NCI-H187 treated with DMSO at 0.1 percent for 48 hours (cell line): ENCODE measurements around the gene APOA1.
"Not testable (repeated sequence)": the region's sequence is repeated elsewhere in the genome, so short reads cannot be mapped to it uniquely, and the experiment has no call there.

Experiments
- DNase-seq: peaks from one replicate; lab custom pipeline; 2025; lab: John Stamatoyannopoulos, UW

The APOA1 gene

GRCh38 chr11:116813781-116814471 is 23.5 kb downstream of the APOA1 start:
- DNase-seq: no peak

GRCh38 chr11:116813170-116813569 is 24.3 kb downstream of the APOA1 start:
- DNase-seq: no peak

DNA sequence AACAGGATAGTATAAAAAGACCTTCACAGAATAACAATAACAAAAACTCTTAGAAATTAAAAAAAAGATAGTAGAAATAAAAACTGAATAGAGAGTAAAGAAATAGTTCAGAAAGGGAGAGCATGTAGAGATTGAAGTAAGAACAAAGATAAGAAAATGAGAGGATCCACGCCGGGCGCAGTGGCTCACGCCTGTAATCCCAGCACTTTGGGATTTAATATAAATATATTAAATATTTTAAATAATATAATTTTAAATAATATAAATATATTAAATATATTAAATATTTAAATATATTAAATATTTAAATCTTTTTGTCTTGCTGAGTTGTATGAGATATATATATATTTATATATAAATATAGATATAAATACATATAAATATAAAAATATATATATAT is 25.3 kb downstream of the APOA1 start:
- DNase-seq: no peak

DNA sequence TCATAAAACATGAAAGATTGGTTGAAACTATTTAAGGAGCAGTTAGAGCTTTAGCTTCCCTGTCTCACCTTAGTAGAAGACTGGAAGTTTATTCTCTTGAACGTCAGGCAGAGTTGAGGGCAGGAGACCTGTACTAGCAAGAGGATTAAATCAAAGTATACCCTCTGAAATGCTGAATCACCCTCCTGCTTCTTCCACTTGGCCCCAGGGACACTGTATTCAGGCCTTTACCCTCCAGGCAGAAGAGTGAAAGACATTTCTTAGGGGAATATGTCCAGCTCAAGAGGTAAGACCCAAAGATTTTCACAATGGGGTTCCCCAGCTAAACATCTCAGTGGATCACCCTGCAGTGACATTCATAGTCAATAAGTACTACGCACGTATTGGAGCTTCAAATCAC is 26.2 kb downstream of the APOA1 start:
- DNase-seq: no peak

DNA sequence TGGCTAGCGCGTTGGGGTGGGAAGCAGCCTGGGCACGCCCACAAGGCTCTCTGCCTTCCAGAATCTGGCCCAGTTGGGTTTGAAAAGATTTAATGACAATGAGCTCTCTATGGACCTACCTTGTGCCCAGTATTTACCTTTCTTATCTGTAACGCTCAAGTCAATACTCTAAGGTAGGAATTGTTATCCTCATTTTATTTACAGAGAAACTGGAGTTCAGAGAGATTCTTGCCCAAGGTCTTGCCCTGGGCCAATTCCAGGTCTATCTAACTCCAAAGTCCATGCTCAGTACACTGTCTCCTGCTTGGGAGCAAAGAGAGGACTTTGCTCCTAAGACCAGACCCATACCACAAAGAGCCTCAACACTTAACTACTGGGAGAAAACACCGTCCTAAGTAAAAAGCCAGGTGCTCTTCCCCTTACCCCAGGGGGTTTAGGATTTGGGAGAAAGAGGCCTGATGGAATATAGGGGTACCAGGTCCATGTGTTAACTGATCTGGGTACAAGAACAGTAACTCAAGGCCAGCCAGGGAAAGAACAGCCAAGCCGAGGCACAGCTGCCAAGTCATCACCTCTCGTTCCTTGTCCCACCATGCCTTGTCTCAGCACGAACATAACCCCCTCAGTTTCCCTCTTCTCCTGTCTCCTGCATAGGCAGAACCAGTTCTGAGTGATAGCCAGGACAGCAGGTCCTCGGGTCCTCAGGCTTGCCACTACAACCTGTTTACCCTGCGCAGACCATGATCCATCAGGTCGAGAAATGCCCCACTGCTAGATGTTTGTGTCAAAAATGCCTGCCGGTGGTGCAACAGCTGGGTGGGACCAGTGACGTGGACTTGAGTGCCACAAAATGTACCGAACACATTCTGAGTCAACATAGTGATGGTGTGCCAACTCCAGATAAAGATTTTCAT is 28.9 kb downstream of the APOA1 start:
- no peak for DNase-seq

DNA sequence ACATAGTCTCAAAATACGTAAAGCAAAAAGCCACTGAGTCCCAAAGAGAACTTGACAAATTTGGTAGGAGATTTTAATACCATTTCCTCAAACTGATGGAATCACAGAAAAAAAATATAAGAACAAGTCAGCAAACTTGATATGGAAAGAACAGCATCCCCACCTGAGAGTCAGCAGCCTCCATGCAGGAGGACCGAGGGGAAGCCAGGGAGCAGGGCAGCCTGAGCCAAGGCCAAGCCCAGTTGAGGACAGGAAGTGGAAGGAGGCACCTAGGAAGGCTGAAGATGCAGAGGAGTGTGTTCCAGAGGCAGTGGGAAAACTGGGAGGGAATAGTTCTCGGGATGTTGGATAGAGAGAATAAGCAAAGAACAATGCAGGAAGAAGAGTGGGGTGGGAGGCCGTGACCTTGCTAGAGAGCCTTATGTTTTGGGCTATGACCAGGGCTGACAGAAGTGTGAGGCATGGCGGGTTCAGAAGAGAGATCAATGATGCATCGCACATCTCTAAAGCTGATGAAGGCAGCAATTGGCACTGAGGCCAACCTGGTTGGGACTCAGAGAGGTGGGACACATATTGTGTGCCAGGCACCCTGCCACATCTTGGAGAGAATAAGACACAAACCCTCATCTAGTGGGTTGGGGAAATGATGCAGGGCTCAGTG is 29.7 kb downstream of the APOA1 start:
- DNase-seq: no peak

DNA sequence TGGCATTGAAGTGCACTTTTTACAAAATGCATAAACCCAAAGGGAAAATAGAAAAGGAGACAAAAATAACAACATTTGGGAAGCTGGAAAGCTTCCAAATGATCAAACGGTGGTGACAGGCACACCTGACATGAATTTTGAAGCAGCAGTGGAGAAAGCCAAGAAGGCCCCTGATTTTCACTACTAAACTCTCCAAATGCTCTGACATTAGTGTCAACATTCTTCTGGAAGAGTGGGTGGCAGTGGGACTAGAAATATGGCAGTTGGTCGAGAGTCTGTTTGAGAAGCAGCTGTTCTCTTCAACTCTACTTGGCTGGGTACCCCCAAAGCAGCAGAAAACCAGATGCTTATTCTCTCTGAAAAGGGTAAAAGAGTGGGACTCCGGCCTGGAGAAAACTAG is 33.4 kb downstream of the APOA1 start:
- DNase-seq: no peak

DNA sequence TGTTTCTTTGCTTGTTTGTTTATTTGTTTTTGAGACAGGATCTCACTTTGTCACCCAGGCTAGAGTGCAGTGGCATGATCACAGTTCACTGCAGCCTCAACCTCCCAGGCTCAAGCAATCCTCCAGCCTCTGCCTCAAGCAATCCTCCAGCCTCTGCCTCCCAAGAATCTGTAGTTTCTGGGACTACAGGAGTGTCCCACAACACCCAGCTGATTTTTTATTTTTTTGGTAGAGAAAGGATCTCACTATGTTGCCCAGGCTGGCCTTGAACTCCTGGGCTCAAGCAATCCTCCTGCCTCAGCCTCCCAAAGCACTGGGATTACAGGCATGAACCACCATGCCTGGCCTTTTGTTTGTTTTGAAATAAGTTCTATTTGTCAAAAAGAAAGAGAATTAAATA is 35.8 kb downstream of the APOA1 start:
- DNase-seq: not testable (repeated sequence)

DNA sequence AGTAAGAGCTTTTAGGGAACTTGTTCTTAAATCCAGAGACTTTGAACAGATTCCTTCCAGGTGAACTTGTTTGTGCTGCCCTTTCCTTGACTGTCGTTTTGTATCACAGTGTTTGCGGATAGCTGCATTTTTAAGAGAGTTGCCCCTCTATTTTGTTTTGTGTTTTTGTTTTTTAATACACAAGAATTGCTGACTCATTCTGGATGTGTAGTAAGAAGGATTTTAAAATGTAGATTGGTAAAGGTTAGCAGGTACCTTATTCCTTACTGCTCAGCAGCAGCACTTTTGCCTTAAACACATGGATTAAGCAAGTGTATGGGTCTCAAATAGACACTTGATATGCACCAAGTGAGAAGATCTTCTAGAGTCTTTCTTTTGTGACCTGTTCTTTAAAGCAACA is 36.8 kb downstream of the APOA1 start:
- DNase-seq: no peak

- no peak for DNase-seq
These were observed 39.1 kb downstream of the APOA1 start for GRCh38 chr11:116798368-116798767.

DNA sequence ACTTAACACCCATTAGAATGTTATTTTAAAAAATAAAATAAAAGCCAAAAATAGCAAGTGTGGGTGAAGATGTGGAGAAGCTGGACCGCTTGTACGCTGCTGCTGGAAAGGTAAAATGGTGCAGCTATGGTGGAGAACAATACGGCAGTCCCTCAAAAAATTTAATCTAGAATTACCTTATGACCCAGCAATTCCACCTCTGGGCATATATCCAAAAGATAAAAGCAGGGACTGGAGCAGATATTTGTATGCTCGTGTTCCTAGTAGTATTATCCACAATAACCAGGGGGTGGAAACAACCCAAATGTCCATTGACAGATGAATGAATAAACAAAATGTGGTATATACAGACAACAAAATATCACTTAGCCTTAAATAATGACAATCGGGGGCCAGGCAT is 39.6 kb downstream of the APOA1 start:
- no peak for DNase-seq

- no peak for DNase-seq
These were observed 40.9 kb downstream of the APOA1 start for GRCh38 chr11:116796548-116796947.

GRCh38 chr11:116794851-116795250 is 42.6 kb downstream of the APOA1 start:
- DNase-seq: no peak

DNA sequence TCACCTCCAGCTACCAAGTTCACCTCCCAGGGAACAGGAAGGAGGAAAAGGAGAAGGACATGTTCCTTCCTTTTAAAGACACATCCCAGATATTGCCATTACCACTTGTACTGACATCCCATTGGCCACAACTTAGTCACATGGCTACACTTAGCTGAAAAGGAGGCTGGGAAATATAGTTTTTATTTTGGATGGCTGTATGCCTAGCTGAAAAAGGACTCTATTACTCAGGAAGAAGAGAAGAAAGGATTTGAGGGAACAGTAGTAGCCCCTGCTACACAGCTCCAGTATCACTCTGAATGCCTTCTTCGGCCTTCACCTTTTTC is 43.7 kb downstream of the APOA1 start:
- no peak for DNase-seq

- DNase-seq: no peak
These were observed 44.3 kb downstream of the APOA1 start for GRCh38 chr11:116792869-116793771.

DNA sequence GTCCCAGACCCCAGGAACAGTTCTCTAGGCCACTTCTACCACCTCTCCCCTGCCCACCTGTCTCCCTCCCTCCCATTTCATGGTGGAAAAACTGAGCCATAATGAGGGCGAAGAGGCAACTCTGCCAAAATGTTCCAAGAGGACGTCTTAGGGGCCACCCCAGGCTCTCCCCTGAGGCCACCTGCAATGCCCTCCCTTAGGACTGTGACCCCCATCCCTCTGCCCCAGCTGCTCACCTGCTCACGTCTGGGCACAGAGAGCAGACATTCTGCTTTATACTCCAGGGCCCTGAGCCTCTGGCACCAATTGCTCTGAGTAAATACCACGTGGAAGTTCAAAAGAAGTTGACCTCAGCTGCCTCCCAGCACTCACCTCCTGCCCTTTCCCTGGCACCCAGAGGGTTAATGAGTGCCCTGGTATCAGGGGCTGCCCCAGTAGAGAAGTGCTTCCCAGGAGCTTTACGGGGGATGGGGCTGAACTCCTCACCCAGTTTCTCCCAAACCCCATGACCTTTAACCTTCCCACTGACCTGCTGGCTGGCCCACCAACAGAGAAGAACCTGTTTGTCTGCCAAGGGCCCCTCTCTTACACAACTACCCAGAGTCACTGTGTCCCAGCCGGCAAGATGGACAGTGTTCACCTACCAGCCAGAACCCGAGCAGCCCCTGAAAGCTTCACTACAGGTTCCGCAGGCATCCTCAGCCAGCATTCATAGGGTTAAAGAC is 45.1 kb downstream of the APOA1 start:
- no peak for DNase-seq

GRCh38 chr11:116791813-116792143 is 45.6 kb downstream of the APOA1 start, which contains the start of gene APOA5:
TSS of gene APOA5 (minus strand) at chr11:116791879. CDS start at chr11:116791860, 19 bp downstream.
- DNase-seq: no peak

DNA sequence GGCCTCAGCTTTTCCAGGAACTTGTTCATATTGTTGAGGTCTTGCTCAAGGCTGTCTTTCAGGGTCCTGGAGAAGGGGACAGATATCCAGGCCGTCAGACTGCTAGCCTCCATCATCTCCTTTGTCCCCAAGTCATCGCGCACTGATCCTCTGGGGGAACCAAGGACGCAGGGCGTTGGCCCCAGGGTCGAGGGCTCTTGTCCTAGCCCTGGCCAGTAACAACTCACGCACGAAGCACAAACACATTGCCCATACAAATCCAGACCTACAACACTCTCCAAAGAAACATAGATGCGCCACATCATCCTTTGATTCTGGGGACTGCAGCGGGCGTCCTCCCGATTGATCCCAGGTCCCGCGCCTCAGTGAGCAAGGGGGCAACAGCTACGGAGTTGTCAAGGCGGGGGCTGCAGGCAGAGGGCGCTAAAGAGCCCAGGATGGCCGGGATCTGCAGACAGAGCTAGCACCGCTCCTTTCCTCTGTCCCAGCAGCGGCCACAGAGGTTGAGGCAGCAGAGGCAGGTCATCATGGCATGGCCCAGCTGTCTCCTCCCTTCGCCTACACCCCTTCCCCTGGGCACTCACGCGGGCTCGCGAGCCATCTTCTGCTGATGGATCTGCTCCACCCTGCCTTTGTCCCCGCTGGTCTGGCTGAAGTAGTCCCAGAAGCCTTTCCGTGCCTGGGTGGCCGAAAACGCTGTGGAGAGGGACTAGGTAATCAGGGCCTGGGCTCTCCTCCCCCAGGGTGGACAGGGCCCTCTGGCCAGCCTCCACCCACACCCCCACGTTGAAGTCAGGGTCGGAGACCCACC is 46.2 kb downstream of the APOA1 start:
- DNase-seq: peak; percentile 3

DNA sequence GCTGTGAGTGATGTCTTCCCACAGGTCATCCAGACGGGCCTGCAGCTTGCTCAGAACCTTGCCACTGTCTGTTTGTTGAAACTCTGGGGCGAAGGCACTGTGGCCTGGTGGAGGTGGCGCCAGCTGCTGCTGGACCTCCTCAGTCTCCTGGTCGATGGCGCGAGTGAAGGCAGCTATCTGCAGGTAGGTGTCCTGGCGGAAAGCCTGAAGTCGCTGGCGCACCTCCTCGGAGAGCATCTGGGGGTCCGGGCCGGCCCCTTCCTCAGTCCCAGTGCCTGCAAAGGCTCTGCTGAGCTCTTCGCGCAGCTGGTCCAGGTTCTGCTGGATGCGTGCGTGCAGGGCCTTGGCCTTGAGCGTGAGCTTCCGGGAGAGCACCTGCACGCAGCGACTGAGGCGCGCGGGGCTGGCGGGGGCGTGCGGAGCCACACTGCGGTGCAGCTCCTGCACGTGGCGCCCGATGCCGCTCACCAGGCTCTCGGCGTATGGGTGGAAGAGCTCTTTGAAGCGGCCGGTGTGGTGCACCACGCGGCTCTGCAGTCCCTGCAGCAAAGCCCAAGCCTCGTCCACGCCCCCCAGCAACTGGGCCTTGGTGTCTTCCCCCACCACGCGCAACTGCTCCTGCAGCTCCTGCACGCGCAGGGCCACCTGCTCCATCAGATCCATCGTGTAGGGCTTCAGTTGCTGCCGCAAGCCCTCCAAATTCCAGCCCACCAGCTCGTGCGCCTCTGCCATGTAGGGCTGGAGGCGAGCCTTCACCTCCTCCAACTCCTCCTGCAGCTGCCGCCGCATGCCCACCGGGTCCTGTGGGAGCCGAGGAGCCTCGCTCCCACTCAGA is 47.0 kb downstream of the APOA1 start:
- no peak for DNase-seq

DNA sequence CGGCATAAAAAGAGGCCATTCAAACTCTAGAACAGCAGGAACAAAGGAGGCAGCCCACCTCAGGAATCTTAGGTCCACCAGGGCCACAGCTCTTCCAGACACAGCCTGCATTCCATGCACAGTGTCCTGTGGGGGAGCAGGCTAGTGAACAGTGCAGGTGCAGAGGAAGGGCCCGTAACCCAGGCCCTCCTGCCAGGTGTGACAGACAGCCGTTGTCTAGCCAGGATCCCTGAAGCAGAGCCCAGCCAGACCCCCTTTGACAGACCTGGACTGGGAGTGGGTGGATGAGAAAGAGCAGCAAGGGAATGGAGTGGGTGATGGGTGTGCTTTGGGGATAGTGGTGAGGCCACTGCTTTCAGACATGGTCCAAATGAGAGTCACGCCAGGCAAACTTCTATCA is 48.4 kb downstream of the APOA1 start:
- no peak for DNase-seq
